Glutamatergic neuron (in vitro differentiated cells): ENCODE results near the gene VSTM5. TPM values are rescaled to one million over a fixed set of nuclear protein-coding genes. Genes with fewer than 3 reads are reported as not detected.

Experiments used
- DNase-seq: peaks from one replicate; pipeline ENCODE4 v3.0.0; 2022
- H3K27ac Mint-ChIP-seq: one replicate; pipeline ENCODE4 v1.8.0; 2020; ENCODE audit warnings: mild to moderate bottlenecking, mixed read lengths, inconsistent platforms; ENCODE audit not compliant: unreplicated experiment
- H3K27me3 Mint-ChIP-seq: one replicate; pipeline ENCODE4 v1.8.0; 2020; ENCODE audit warnings: mild to moderate bottlenecking, moderate library complexity, mixed read lengths, inconsistent platforms; ENCODE audit not compliant: unreplicated experiment
- H3K36me3 Mint-ChIP-seq: one replicate; pipeline ENCODE4 v1.8.0; 2020; ENCODE audit warnings: mild to moderate bottlenecking, mixed read lengths, inconsistent platforms; ENCODE audit not compliant: unreplicated experiment
- H3K4me1 Mint-ChIP-seq: one replicate; pipeline ENCODE4 v1.8.0; 2020; ENCODE audit warnings: mild to moderate bottlenecking, low read depth, mixed read lengths, inconsistent platforms; ENCODE audit not compliant: unreplicated experiment
- H3K4me3 Mint-ChIP-seq: one replicate; pipeline ENCODE4 v1.8.0; 2020; ENCODE audit warnings: mild to moderate bottlenecking, mixed read lengths, inconsistent platforms; ENCODE audit not compliant: unreplicated experiment
- H3K9me3 Mint-ChIP-seq: one replicate; pipeline ENCODE4 v1.8.0; 2020; ENCODE audit warnings: mild to moderate bottlenecking, moderate library complexity, mixed read lengths, inconsistent platforms; ENCODE audit not compliant: unreplicated experiment
- CTCF ChIP-seq: fragments of 200-600 bp; sonication (generic); IDR thresholded peaks from one replicate; pipeline ENCODE4 v1.5.0; 2021; ENCODE audit not compliant: partially characterized antibody, unreplicated experiment
- total RNA-seq: library from RNA; stranded (reverse); fragmentation: NEBNext Ultra II Directional; extraction: Animal tissue kit (Norgen Biotek cat#: 25700); gene quantifications from one replicate; pipeline ENCODE4 v1.2.1, GENCODE V29; 2021; ENCODE audit not compliant: unreplicated experiment

The VSTM5 gene
- total RNA-seq, 1 donor from 2014 or later, result 2.0 TPM

- no peak overlapping the region for H3K27ac Mint-ChIP-seq
- no peaks in the 10 kb centered on the region for H3K27me3 Mint-ChIP-seq
- no peak overlapping the region for H3K4me3 Mint-ChIP-seq
- H3K9me3 Mint-ChIP-seq, result no peaks in the 10 kb centered on the region
- DNase-seq, result no peak
- no peaks in the 10 kb centered on the region for H3K4me1 Mint-ChIP-seq
- no peak for TF ChIP-seq CTCF
- peaks cover 5% of the 10 kb centered on the region for H3K36me3 Mint-ChIP-seq
These were observed 49.1 kb downstream of the VSTM5 start for GRCh38 chr11:93801366-93801765.

GRCh38 chr11:93796441-93797231 lies 53.8 kb downstream of the VSTM5 start:
- DNase-seq, result no peak
- H3K27me3 Mint-ChIP-seq, result no peaks in the 10 kb centered on the region
- H3K4me3 Mint-ChIP-seq, result no peak overlapping the region
- TF ChIP-seq CTCF, result no peak
- no peaks in the 10 kb centered on the region for H3K4me1 Mint-ChIP-seq
- no peak overlapping the region for H3K27ac Mint-ChIP-seq
- H3K36me3 Mint-ChIP-seq, result peaks cover 5% of the 10 kb centered on the region
- no peaks in the 10 kb centered on the region for H3K9me3 Mint-ChIP-seq

- Mint-ChIP-seq H3K27ac (no peak overlapping the region), H3K4me3 (no peak overlapping the region), H3K9me3 (peaks cover 1% of the 10 kb centered on the region), H3K27me3 (no peaks in the 10 kb centered on the region), H3K36me3 (no peaks in the 10 kb centered on the region), H3K4me1 (peaks cover 7% of the 10 kb centered on the region)
- no peak for TF ChIP-seq CTCF
- DNase-seq, result no peak
These were observed 58.9 kb downstream of the VSTM5 start for GRCh38 chr11:93791493-93791892.

GRCh38 chr11:93784935-93785360 lies 65.5 kb downstream of the VSTM5 start:
- Mint-ChIP-seq H3K27ac (peak overlapping the region; percentile 97), H3K4me3 (peak overlapping the region; percentile 99), H3K4me1 (peaks cover 7% of the 10 kb centered on the region), H3K36me3 (no peaks in the 10 kb centered on the region), H3K9me3 (peaks cover 9% of the 10 kb centered on the region), H3K27me3 (peaks cover 4% of the 10 kb centered on the region)
- no peak for DNase-seq
- no peak for TF ChIP-seq CTCF
